Activated effector memory CD4-positive, alpha-beta T cell treated with anti-CD3 and anti-CD28 coated beads, Interleukin-2, amount 50 U/mL, for 16 hours (primary cell): Measurements from ENCODE around the gene LCA5L.
A peak's percentile ranks its signal among the peaks of the same experiment; 100 is the strongest.
"Not testable (repeated sequence)": the region's sequence is repeated elsewhere in the genome, so short reads cannot be mapped to it uniquely, and the experiment has no call there.

Experiments
- DNase-seq: peaks from one replicate; pipeline ENCODE4 v3.0.0-alpha.2; 2020

Gene LCA5L

DNA sequence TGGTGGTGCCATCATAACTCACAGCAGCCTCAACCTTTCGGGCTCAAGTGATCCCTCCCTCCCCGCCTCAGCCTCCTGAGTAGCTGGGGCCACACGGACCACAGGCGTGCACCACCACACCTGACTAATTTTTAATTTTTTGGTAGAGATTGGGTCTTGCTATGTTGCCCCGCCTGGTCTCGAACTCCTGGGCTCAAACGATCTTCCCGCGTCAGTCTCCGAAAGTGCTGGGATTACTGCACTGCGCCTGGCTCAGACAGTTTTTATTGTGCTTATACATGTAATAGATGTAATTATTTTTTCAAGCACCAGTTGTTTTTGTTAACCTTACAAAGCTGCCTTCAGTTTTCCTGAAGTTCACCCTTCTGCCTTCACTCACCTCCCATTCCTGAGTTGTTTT lies 58.7 kb downstream of the LCA5L start:
- DNase-seq, result no peak

DNA sequence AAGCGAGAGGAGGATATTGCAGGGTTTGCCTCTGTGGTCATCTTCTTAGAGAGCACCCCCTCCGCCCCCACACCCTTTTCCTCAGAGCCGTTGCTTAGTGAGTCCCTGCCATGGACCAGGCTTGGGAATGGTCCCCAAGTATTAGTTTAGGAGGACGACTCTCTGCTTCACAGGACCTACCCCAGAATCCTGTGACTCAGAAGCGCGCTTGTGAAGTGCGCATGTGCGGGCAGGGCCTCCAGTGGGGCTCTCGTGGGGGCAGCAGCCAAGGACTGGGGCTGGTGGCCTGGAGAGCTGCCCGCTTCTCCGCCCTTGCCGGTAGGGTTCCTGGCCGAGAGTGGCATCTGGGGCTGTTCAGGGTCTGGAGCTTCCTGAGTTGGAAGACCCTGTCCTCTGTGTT lies 59.4 kb downstream of the LCA5L start:
- DNase-seq, result peak; percentile 65

DNA sequence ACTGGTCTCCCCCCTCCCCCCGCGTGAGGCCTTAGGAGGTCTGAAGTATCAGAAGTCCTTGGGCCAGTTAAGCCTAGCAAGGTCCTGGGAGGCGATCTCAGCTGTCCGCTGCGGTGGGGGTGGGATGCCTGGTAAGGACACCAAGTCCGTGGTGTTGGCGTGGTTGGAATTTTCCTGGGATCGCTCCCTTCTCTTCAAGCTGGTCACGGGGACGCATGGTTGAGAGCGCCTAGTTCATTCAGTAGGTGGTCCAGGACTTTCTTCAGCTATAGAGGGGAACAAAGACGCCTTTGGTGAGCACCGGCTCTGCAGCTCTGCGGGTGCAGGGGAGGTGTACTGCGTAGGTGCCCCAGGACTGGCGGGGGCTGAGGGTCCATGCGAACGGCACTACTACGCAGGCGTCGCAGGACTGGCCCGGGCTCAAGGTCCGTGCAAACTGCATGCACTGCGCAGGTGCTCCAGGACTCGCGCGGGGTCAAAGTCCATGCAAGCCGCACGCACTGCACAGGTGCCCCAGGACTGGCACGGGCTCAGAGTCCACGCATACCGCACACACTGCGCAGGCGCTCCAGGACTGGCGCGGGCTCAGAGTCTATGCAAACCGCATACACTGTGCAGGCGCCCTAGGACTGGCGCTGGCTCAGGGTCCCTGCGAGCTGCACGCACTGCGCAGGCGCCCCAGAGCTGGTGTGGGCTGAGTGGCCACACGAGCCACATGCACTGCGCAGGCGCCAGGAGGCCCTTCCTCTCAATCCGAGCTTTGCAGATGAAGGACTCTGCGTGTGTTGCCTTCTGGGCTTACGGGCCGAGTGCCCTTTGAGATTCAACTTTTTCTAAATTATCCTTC lies 60.1 kb downstream of the LCA5L start:
- DNase-seq, result peak; percentile 84

DNA sequence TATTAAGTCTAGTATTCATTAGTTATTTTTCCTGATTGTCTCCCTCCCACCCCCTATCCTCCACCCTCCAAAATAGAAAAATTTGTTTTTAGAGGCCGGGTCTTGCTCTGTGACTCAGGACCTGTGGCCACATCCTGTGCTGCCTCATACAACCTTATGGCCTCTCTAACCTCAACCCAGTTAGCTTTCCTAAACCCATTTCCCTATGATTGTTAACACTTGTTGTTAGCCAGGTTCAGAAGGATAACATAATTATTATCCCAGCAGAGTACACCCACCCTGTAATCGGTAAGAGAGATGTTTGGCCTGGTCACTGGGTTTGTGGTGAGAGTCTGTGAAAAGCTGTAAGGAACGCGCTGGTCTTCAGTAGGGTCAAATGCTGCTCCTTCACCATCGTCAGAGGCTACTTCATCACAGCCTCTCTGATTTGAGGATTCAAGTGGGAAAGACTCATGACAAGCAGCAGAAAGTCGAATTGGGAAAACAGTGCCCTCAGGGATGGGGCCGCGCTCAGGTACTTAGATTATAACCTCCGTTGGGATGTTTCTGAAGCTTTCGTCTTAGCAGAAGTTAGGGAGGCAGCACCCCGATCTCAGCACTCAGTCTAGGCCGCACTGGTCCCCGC lies 60.8 kb downstream of the LCA5L start:
- DNase-seq, result no peak

DNA sequence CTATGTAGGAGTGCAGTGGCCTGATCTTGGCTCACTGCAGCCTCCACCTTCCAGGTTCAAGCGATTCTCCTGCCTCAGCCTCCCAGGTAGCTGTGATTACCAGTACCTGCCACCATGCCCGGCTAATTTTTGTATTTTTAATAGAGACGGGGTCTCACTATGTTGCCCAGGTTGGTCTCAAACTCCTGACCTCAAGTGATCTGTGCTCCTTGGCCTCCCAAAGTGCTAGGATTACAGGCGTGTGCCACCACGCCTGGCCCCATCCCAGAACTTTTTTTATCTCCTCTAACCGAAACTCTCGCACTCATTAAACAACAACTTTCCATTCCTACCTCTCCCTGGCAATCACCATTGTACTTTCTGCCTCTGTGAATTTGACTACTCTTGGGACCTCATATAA lies 63.5 kb downstream of the LCA5L start:
- not testable (repeated sequence) for DNase-seq

DNA sequence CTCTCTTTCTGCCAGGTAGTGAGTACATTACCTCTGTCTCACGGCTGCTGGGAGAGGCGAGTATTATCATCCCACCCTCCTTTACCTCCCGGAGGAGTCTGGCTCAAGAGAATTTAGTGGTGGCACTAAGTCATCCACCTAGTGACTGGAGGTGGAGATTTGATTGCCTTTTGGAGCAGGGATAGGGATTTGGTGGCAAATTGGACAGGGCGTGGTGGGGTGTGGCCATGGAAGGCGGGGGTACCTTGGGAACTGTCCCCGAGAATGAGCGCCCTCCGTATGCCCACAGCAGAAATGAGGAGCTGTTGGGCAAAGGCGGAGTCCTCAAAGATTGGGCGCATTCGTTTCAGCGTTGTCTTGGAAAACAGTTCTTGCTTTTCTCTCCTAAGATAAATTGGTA lies 64.6 kb downstream of the LCA5L start:
- no peak for DNase-seq

DNA sequence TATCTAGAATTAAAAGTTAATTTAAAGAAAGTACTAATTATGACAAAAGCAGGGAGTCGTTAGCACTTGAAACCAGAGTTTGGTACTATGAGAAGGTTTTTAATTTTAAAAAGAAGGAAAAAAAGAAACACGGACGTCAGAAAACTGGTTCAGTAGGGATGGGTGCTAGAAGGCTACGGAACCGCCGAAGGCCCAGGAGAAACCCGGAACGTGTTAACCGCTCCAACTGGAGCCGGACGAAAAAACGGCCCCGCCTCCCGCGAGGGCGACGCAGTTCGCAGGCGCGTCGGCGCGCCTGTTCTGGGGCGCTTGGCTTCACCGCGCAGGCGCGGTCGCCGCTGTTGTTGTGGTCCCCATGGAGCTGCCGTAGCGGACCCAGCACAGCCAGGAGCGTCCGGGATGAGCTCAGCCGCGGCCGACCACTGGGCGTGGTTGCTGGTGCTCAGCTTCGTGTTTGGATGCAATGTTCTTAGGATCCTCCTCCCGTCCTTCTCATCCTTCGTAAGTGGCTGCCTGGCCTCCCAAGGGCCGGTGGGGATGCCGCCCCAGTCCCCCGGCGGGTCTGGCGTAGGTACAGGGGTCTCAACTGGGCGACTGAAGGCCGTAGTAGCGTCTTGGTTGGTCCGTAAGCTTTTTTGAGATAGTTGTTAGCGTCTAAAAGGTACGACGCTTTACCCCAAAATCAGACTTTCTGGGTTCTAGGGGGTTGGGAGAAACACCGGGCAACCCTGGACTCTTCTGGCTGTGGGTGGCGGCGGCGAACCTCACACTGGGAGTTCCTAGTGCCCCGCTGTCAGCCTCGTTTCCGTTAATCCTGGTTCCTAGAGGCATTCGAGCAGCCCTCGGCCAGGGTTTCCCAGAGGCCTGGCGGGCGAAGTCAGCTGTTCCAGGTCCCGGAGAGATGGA lies 65.3 kb downstream of the LCA5L start:
- DNase-seq, result peak; percentile 96

DNA sequence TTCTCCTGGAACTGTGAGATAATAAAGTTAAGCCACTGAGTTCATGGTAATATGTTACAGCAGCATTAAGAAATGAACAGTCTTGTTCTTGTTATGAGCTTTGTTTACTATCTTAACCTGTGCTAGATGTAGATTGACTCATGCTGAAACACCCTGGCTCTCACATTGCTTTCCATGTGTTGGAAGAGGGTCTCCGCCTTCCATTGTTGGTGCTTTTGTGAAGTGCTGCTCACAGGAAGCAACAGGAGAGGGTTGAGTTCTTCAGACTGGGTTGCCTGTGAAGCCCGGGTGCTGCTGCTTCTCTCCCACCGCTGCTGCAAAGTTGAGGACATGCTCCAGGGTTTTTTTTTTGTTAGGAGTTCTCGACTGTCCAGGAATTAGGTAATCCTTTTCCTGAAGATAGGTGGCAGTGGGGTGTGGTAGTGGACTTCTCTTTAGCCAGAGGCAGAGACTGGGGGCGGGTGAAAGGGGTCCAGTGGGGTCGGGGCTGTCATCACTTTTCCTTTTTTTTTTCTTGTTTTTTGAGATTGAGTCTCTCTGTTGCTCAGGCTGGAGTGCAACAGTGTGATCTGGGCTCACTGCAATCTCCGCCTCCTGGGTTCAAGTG lies 68.0 kb downstream of the LCA5L start:
- no peak for DNase-seq

DNA sequence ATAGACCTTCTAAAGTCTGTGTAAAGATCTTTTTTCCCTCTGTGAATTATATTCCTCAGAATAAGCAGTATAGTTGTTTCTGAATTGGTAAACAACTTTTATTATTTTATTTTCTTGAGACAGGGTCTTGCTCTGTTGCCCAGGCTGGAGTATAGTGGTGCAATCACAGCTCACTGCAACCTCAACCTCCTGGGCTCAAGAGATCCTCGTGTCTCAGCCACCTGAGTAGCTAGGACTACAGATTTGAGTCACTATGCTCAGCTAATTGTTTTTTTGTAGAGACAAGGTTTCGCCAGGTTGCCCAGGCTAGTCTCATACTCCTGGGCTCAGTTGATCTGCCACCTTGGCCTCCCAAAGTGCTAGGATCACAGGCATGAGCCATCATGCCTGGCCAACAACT lies 70.1 kb downstream of the LCA5L start:
- no peak for DNase-seq

DNA sequence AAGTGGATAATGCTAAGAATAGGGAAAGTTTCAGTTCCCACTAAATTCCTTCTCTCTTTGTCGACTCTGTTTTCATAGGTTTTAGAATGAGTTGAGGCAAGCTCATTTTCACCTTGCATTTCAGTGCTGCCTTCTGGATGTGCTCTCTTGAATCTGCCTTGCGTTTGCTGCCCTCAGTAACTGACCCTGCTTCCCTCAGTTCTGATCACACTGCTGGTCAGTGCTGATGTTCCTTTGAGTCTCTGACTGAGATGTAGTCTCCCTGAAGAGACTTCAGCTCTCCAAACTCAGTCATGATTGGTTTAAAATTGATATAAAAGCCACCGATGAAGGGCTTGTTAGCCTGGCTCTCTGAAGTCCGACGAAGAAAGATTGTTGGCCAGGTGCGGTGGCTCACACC lies 71.5 kb downstream of the LCA5L start:
- no peak for DNase-seq

DNA sequence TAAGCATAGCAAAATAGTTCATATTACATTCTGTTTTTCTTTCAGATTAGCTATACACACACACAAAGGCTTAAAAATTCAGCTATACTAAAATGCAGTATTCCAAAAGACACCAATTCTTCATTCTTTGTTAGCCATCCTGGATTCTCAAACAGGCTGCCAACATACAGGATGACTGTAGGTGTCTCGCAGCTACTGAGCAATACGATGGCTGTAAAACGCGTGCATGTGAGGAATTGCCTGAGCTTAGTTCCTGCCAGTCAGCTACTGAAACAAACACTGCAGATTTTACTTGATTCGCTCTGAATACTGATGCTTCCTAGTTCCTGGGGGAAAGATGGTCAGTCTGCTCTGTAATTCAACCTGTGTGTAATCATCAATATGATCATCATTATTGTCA lies 71.9 kb downstream of the LCA5L start:
- DNase-seq, result no peak

DNA sequence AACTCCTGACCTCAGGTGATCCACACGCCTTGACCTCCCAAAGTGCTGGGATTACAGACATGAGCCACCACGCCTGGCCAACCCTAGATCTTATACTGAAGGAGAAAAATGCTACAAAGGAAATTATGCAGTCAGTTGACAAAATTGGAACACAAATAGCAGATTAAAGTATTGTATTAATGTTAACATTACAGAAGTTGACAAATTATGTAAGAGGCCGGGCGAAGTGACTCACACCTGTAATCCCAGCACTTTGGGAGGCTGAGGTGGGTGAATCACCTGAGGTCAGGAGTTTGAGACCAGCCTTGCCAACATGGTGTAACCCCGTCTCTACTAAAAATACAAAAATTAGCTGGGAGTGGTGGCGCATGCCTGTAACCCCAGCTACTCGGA lies 75.7 kb downstream of the LCA5L start:
- not testable (repeated sequence) for DNase-seq

DNA sequence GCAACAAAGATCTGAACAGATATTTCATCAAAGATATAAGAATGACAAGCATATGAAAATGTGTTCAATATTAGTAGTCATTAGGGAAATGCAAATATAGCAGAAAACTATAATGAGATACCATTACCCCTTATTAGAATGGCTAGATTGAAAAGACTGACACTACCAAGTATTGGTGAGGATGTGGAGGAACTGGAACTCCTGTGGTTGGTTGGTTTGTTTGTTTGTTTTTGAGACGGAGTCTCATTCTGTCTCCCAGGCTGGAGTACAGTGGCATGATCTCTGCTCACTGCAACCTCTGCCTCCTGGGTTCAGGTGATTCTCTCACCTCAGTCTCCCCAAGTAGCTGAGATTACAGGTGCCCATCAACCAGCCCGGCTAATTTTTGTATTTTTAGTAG lies 77.8 kb downstream of the LCA5L start:
- DNase-seq, result no peak

DNA sequence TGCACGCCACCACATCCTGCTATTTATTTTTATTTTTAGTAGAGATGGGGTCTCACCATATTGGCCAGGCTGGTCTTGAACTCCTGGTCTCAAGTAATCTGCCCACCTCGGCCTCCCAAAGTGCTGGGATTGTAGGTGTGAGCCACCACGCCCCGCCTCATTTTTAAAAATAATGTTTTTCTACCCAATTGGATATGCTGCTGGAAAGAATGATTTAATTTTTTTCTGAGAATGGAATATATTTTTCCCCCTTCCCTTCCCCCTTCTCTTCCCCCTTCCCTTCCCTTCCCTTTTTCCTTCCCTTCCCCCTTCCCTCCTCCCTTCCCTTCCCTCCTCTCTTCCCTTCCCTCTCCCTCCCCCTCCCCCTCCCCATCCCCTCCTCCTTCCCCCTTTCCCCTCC lies 79.0 kb downstream of the LCA5L start:
- no peak for DNase-seq

DNA sequence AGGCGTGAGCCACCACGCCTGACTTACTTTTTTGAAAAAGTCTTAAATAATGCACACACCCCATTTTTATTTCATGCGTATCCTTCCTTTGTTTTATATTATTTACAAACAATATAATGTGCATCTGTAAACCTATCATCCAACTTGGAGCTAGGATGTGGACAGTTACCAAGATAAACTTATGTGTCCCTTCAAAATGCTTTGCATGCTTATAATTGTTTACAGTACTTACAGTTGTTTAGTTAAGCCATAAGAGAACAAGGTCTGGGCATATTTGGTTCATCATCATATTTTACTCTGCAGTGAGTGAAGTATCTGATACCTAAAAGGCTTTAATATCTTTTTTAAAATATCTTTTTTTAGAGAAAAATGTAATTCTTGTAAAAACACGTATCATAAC lies 80.6 kb downstream of the LCA5L start:
- no peak for DNase-seq

DNA sequence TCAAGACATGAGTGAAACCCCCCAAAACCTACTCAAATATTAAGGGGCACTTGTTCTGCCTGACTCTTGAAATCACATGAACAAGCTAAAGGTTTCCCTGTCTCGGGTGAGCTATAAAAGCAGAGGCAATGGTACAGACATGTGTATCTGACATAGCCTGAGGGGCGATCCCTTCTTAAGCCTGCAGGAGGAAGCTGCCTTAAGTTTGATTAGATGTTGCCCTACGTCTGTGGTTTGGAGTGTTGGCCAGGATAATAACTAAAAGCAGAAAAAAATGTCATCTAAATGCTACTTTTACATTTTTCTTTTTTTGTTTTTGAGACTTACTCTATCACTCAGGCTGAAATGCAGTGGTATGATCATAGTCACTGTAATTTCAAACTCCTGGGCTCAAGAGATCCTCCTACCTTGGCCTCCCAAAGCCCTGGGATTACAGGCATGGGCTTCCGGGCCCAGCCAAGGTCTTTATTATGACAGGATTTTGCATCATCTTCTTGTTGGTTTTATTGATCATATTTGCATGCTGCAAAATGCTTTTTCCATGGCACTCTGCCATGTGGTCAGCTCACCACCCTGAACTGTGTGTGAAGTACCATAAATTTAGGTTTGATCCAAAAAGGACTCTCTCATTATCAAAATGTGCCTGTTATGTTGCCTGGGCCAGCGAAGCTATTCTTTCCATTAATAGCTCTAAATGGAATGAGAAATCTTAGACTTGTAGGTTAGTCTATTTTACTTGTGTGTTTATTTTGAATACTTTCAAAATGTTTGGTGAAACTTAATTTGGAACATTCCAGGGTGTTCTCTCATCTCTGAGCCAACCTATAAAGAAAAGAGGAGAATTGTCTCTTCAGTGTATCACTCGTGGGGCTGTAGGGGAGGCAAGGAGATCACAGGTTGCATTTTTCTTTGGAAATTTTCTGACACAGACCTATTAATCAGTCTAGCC lies 81.7 kb downstream of the LCA5L start:
- no peak for DNase-seq

DNA sequence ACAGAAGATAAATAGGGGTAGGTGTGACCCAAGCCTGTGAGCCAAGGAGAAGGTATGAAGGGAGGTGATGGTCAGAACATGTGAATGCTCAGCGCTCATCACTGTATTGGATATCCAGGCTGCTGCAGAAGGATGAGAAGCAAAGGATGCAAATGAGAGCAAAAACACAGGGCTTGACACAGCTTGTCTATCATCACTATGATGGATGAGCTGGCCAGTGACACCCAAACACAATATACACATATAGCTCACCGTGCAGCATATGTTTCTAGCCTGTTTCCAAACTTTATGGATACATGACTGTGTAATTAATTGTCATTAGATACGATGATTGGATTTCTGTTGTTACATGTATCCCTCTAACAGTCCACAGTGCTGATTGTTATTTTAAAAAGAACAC lies 82.8 kb downstream of the LCA5L start:
- DNase-seq, result no peak

DNA sequence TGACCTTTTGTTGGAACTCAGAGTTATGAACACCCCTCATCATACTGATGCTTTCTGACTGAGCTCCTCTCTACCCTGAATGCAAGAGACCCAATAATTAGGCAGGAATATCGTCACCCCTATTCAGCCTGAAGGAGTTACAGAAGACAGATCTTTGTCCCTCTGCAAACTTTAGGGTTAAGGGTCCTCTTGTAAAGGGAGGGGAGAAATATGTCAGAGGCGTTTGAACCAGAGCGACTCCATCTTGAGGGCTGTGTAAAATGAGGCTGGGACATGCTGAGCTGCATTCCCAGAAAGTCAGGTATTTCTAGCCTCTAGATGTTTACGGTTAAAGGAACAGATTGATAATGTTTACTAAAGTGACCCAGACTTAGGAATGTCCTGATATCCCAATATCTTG lies 86.2 kb downstream of the LCA5L start:
- no peak for DNase-seq
